ENCODE measurements around the gene HPN. TPM values are rescaled to one million over a fixed set of nuclear protein-coding genes. Genes with fewer than 3 reads are reported as not detected.
"Not testable (repeated sequence)": the region's sequence is repeated elsewhere in the genome, so short reads cannot be mapped to it uniquely, and the experiment has no call there.

Gene HPN
- total and polyA plus RNA-seq, 4 donors: 0.20 to 1.4 (median 0.79) TPM

- H3K27me3 ChIP-seq (ENCODE audit: control insufficient read depth, insufficient read depth, low read length): peaks cover 6% of the 10 kb centered on the region
- no peak overlapping the region for H3K27ac ChIP-seq (ENCODE audit: low read depth, low read length)
- no peaks in the 10 kb centered on the region for H3K9me3 ChIP-seq (ENCODE audit: control insufficient read depth, insufficient read depth, low read length)
- WGBS (ENCODE audit: insufficient coverage): 71% methylated on average over 14 of the region's 14 CpGs
- H3K4me3 ChIP-seq (ENCODE audit: low read depth, low read length): no peak overlapping the region
- no peak for DNase-seq (ENCODE audit: low read depth in 4 of 6, low spot score in 6 of 6)
- peaks cover 31% of the 10 kb centered on the region for H3K4me1 ChIP-seq (ENCODE audit: control insufficient read depth, insufficient read depth, low read length)
- H3K36me3 ChIP-seq (ENCODE audit: control insufficient read depth, insufficient read depth, low read length): peaks cover 20% of the 10 kb centered on the region
Observed at GRCh38 chr19:35042056-35042730, 672 bp downstream of the HPN start.

GRCh38 chr19:35042954-35043604, 1.6 kb downstream of the HPN start:
- H3K27ac ChIP-seq (ENCODE audit: low read depth, low read length): no peak overlapping the region
- peaks cover 28% of the 10 kb centered on the region for H3K4me1 ChIP-seq (ENCODE audit: control insufficient read depth, insufficient read depth, low read length)
- whole genome bisulfite sequencing (ENCODE audit: insufficient coverage): 89% methylated on average over 9 of the region's 14 CpGs
- no peak overlapping the region for H3K4me3 ChIP-seq (ENCODE audit: low read depth, low read length)
- no peaks in the 10 kb centered on the region for H3K9me3 ChIP-seq (ENCODE audit: control insufficient read depth, insufficient read depth, low read length)
- no peak for DNase-seq (ENCODE audit: low read depth in 4 of 6, low spot score in 6 of 6)
- H3K36me3 ChIP-seq (ENCODE audit: control insufficient read depth, insufficient read depth, low read length): peaks cover 14% of the 10 kb centered on the region
- peaks cover 6% of the 10 kb centered on the region for H3K27me3 ChIP-seq (ENCODE audit: control insufficient read depth, insufficient read depth, low read length)

GRCh38 chr19:35043906-35044305, 2.4 kb downstream of the HPN start:
- H3K4me1 ChIP-seq (ENCODE audit: control insufficient read depth, insufficient read depth, low read length): peaks cover 29% of the 10 kb centered on the region

GRCh38 chr19:35044317-35045117, 3.0 kb downstream of the HPN start:
- Histone ChIP-seq H3K27me3 (ENCODE audit: control insufficient read depth, insufficient read depth, low read length) (peaks cover 6% of the 10 kb centered on the region), H3K9me3 (ENCODE audit: control insufficient read depth, insufficient read depth, low read length) (no peaks in the 10 kb centered on the region), H3K4me1 (ENCODE audit: control insufficient read depth, insufficient read depth, low read length) (peaks cover 28% of the 10 kb centered on the region), H3K27ac (ENCODE audit: low read depth, low read length) (no peak overlapping the region), H3K36me3 (ENCODE audit: control insufficient read depth, insufficient read depth, low read length) (peaks cover 9% of the 10 kb centered on the region), H3K4me3 (ENCODE audit: low read depth, low read length) (no peak overlapping the region)
- WGBS (ENCODE audit: insufficient coverage): 70% methylated on average over 8 of the region's 9 CpGs
- DNase-seq (ENCODE audit: low read depth in 4 of 6, low spot score in 6 of 6): peak in 3 of 6 donors; percentile 42 to 75 (median 69)

More at GRCh38 chr19:35043906-35044305, 2.4 kb downstream of the HPN start:
- Histone ChIP-seq H3K27ac (ENCODE audit: low read depth, low read length) (no peak overlapping the region), H3K9me3 (ENCODE audit: control insufficient read depth, insufficient read depth, low read length) (no peaks in the 10 kb centered on the region), H3K27me3 (ENCODE audit: control insufficient read depth, insufficient read depth, low read length) (peaks cover 6% of the 10 kb centered on the region), H3K36me3 (ENCODE audit: control insufficient read depth, insufficient read depth, low read length) (peaks cover 14% of the 10 kb centered on the region), H3K4me3 (ENCODE audit: low read depth, low read length) (no peak overlapping the region)
- 82% methylated on average over 14 of the region's 14 CpGs for WGBS (ENCODE audit: insufficient coverage)
- no peak for DNase-seq (ENCODE audit: low read depth in 4 of 6, low spot score in 6 of 6)

GRCh38 chr19:35045667-35046300, 4.3 kb downstream of the HPN start:
- peak in 1 of 6 donors; percentile 28 for DNase-seq (ENCODE audit: low read depth in 4 of 6, low spot score in 6 of 6)
- Histone ChIP-seq H3K4me1 (ENCODE audit: control insufficient read depth, insufficient read depth, low read length) (peaks cover 15% of the 10 kb centered on the region), H3K4me3 (ENCODE audit: low read depth, low read length) (no peak overlapping the region), H3K27ac (ENCODE audit: low read depth, low read length) (no peak overlapping the region), H3K9me3 (ENCODE audit: control insufficient read depth, insufficient read depth, low read length) (no peaks in the 10 kb centered on the region), H3K27me3 (ENCODE audit: control insufficient read depth, insufficient read depth, low read length) (peaks cover 2% of the 10 kb centered on the region), H3K36me3 (ENCODE audit: control insufficient read depth, insufficient read depth, low read length) (peaks cover 5% of the 10 kb centered on the region)
- WGBS (ENCODE audit: insufficient coverage): 59% methylated on average over 8 of the region's 10 CpGs

- H3K4me1 ChIP-seq (ENCODE audit: control insufficient read depth, insufficient read depth, low read length): peaks cover 9% of the 10 kb centered on the region
- H3K36me3 ChIP-seq (ENCODE audit: control insufficient read depth, insufficient read depth, low read length): peaks cover 5% of the 10 kb centered on the region
- H3K9me3 ChIP-seq (ENCODE audit: control insufficient read depth, insufficient read depth, low read length): no peaks in the 10 kb centered on the region
- no peak overlapping the region for H3K4me3 ChIP-seq (ENCODE audit: low read depth, low read length)
- WGBS (ENCODE audit: insufficient coverage): 80% methylated on average over 4 of the region's 5 CpGs
- no peak for DNase-seq (ENCODE audit: low read depth in 4 of 6, low spot score in 6 of 6)
- no peaks in the 10 kb centered on the region for H3K27me3 ChIP-seq (ENCODE audit: control insufficient read depth, insufficient read depth, low read length)
- H3K27ac ChIP-seq (ENCODE audit: low read depth, low read length): no peak overlapping the region
Observed at GRCh38 chr19:35046461-35046860, 4.9 kb downstream of the HPN start.

- H3K9me3 ChIP-seq (ENCODE audit: control insufficient read depth, insufficient read depth, low read length): no peaks in the 10 kb centered on the region
- 40% methylated on average over 12 of the region's 12 CpGs for WGBS (ENCODE audit: insufficient coverage)
- no peaks in the 10 kb centered on the region for H3K36me3 ChIP-seq (ENCODE audit: control insufficient read depth, insufficient read depth, low read length)
- no peaks in the 10 kb centered on the region for H3K27me3 ChIP-seq (ENCODE audit: control insufficient read depth, insufficient read depth, low read length)
- H3K27ac ChIP-seq (ENCODE audit: low read depth, low read length): no peak overlapping the region
- no peak overlapping the region for H3K4me3 ChIP-seq (ENCODE audit: low read depth, low read length)
- peak in 1 of 6 donors; percentile 37 for DNase-seq (ENCODE audit: low read depth in 4 of 6, low spot score in 6 of 6)
- peaks cover 9% of the 10 kb centered on the region for H3K4me1 ChIP-seq (ENCODE audit: control insufficient read depth, insufficient read depth, low read length)
Observed at GRCh38 chr19:35048911-35049411, 7.4 kb downstream of the HPN start.

- H3K4me1 ChIP-seq (ENCODE audit: control insufficient read depth, insufficient read depth, low read length): peaks cover 9% of the 10 kb centered on the region
- H3K27me3 ChIP-seq (ENCODE audit: control insufficient read depth, insufficient read depth, low read length): no peaks in the 10 kb centered on the region
- H3K4me3 ChIP-seq (ENCODE audit: low read depth, low read length): no peak overlapping the region
- DNase-seq (ENCODE audit: low read depth in 4 of 6, low spot score in 6 of 6): no peak
- WGBS (ENCODE audit: insufficient coverage): 55% methylated on average over 4 of the region's 5 CpGs
- H3K9me3 ChIP-seq (ENCODE audit: control insufficient read depth, insufficient read depth, low read length): no peaks in the 10 kb centered on the region
- H3K27ac ChIP-seq (ENCODE audit: low read depth, low read length): no peak overlapping the region
- no peaks in the 10 kb centered on the region for H3K36me3 ChIP-seq (ENCODE audit: control insufficient read depth, insufficient read depth, low read length)
Observed at GRCh38 chr19:35049456-35049855, 7.9 kb downstream of the HPN start.

GRCh38 chr19:35050662-35051061, 9.1 kb downstream of the HPN start:
- not testable (repeated sequence) for H3K4me3 ChIP-seq (ENCODE audit: low read depth, low read length); H3K27ac ChIP-seq (ENCODE audit: low read depth, low read length)
- no CpG with 5 or more reads among the region's 2 CpGs for WGBS (ENCODE audit: insufficient coverage)

More at GRCh38 chr19:35050662-35051061, 9.1 kb downstream of the HPN start:
- DNase-seq (ENCODE audit: low read depth in 4 of 6, low spot score in 6 of 6); H3K9me3 ChIP-seq (ENCODE audit: control insufficient read depth, insufficient read depth, low read length); H3K4me1 ChIP-seq (ENCODE audit: control insufficient read depth, insufficient read depth, low read length); H3K27me3 ChIP-seq (ENCODE audit: control insufficient read depth, insufficient read depth, low read length); H3K36me3 ChIP-seq (ENCODE audit: control insufficient read depth, insufficient read depth, low read length): not testable (repeated sequence)

Data from spinal cord (tissue), 10 donors.